Effector CD4-positive, alpha-beta T cell (primary cell): ENCODE data around the gene MYO18A.
"Not testable (repeated sequence)": the region's sequence is repeated elsewhere in the genome, so short reads cannot be mapped to it uniquely, and the experiment has no call there.

ENCODE experiments used
- DNase-seq: peaks from one replicate; pipeline ENCODE4 v3.0.0-alpha.2; 2020

The MYO18A gene

GRCh38 chr17:29095439-29095838 lies 84.8 kb downstream of the MYO18A start:
- no peak for DNase-seq

GRCh38 chr17:29094101-29094708 lies 86.0 kb downstream of the MYO18A start:
- DNase-seq = no peak

- no peak for DNase-seq
Observed at GRCh38 chr17:29093090-29093871, 86.9 kb downstream of the MYO18A start.

GRCh38 chr17:29091606-29092289 lies 88.5 kb downstream of the MYO18A start:
- DNase-seq = no peak

GRCh38 chr17:29090750-29091605 lies 89.2 kb downstream of the MYO18A start:
- no peak for DNase-seq

GRCh38 chr17:29090108-29090507 lies 90.1 kb downstream of the MYO18A start:
- no peak for DNase-seq

GRCh38 chr17:29089601-29090044 lies 90.6 kb downstream of the MYO18A start:
- no peak for DNase-seq

- not testable (repeated sequence) for DNase-seq
Observed at GRCh38 chr17:29088782-29089181, 91.4 kb downstream of the MYO18A start.

- DNase-seq = no peak
Observed at GRCh38 chr17:29086628-29087332, 93.4 kb downstream of the MYO18A start.

GRCh38 chr17:29085223-29085622 lies 95.0 kb downstream of the MYO18A start:
- DNase-seq = no peak

- DNase-seq = no peak
Observed at GRCh38 chr17:29084541-29085146, 95.6 kb downstream of the MYO18A start.

- DNase-seq = no peak
Observed at GRCh38 chr17:29080965-29081364, 99.2 kb downstream of the MYO18A start.

GRCh38 chr17:29080323-29080722 lies 99.9 kb downstream of the MYO18A start:
- no peak for DNase-seq

- DNase-seq = no peak
Observed at GRCh38 chr17:29079887-29080286, 100.3 kb downstream of the MYO18A start.

- no peak for DNase-seq
Observed at GRCh38 chr17:29079433-29079832, 100.8 kb downstream of the MYO18A start.

- DNase-seq = no peak
Observed at GRCh38 chr17:29078183-29079045, 101.8 kb downstream of the MYO18A start.

GRCh38 chr17:29077320-29077719 lies 102.9 kb downstream of the MYO18A start:
- DNase-seq = no peak

GRCh38 chr17:29076722-29077121 lies 103.5 kb downstream of the MYO18A start:
- no peak for DNase-seq

GRCh38 chr17:29076087-29076486 lies 104.1 kb downstream of the MYO18A start:
- no peak for DNase-seq

GRCh38 chr17:29074488-29074887 lies 105.7 kb downstream of the MYO18A start:
- DNase-seq = no peak

- no peak for DNase-seq
Observed at GRCh38 chr17:29073520-29073919, 106.7 kb downstream of the MYO18A start.
